Neutrophil (primary cell): ENCODE results near the gene LRMDA.

ENCODE experiments used
- H3K27ac ChIP-seq: fragments of 200-600 bp; sonication (generic); 2 replicates; pipeline ENCODE4 v1.5.1; 2016; ENCODE audit warnings: mild to moderate bottlenecking, moderate library complexity
- H3K27me3 ChIP-seq: fragments of 200-600 bp; sonication (generic); 2 replicates; pipeline ENCODE4 v1.6.0; 2016; ENCODE audit warnings: mild to moderate bottlenecking
- H3K36me3 ChIP-seq: fragments of 200-600 bp; sonication (generic); 2 replicates; pipeline ENCODE4 v1.5.1; 2017
- H3K4me1 ChIP-seq, 2 experiments: fragments of 200-600 bp in 1 of 2; sonication (generic) in 1 of 2; 1 replicate in 1 of 2; 2 replicates in 1 of 2; pipeline versions ENCODE4 v1.5.1 to v1.6.1; 2013 to 2016; ENCODE audit warnings: low read depth in 1 of 2, low read length in 1 of 2, mild to moderate bottlenecking in 1 of 2, moderate library complexity in 1 of 2; ENCODE audit not compliant: control insufficient read depth in 1 of 2, insufficient read depth in 1 of 2
- H3K4me3 ChIP-seq, 2 experiments: fragments of 200-600 bp in 1 of 2; sonication (generic) in 1 of 2; 1 replicate in 1 of 2; 2 replicates in 1 of 2; pipeline ENCODE4 v1.5.1; 2013 to 2016; ENCODE audit warnings: low read depth in 1 of 2, low read length in 1 of 2, mild to moderate bottlenecking in 1 of 2, moderate library complexity in 1 of 2
- H3K9me3 ChIP-seq: fragments of 200-600 bp; sonication (generic); 2 replicates; pipeline ENCODE4 v1.5.1; 2016
- CTCF ChIP-seq: fragments of 200-600 bp; sonication (generic); IDR thresholded peaks from 2 replicates; pipeline ENCODE4 v1.5.1; 2016; ENCODE audit warnings: antibody characterized with exemption

Gene LRMDA

GRCh38 chr10:75553550-75553949, 122.1 kb downstream of the LRMDA start:
- no peak for TF ChIP-seq CTCF
- no peaks in the 10 kb centered on the region for H3K9me3 ChIP-seq
- no peak overlapping the region for H3K4me3 ChIP-seq
- no peaks in the 10 kb centered on the region for H3K36me3 ChIP-seq
- no peak overlapping the region for H3K27ac ChIP-seq
- peaks cover 6 to 8% of the 10 kb centered on the region in 2 experiments for H3K4me1 ChIP-seq
- H3K27me3 ChIP-seq: no peaks in the 10 kb centered on the region

GRCh38 chr10:75555323-75555722, 123.9 kb downstream of the LRMDA start:
- Histone ChIP-seq H3K4me1 (peaks cover 6 to 8% of the 10 kb centered on the region in 2 experiments), H3K9me3 (no peaks in the 10 kb centered on the region), H3K36me3 (no peaks in the 10 kb centered on the region), H3K27ac (no peak overlapping the region), H3K27me3 (no peaks in the 10 kb centered on the region), H3K4me3 (no peak overlapping the region)
- no peak for TF ChIP-seq CTCF

- H3K4me1 ChIP-seq: peaks cover 6 to 8% of the 10 kb centered on the region in 2 experiments
- H3K9me3 ChIP-seq: no peaks in the 10 kb centered on the region
- TF ChIP-seq CTCF: no peak
- H3K27ac ChIP-seq: no peak overlapping the region
- no peaks in the 10 kb centered on the region for H3K36me3 ChIP-seq
- H3K4me3 ChIP-seq: no peak overlapping the region
- H3K27me3 ChIP-seq: no peaks in the 10 kb centered on the region
These were observed 124.9 kb downstream of the LRMDA start for GRCh38 chr10:75556320-75556719.

- TF ChIP-seq CTCF: no peak
These were observed 134.1 kb downstream of the LRMDA start for GRCh38 chr10:75565286-75566251.

GRCh38 chr10:75568450-75569130, 137.2 kb downstream of the LRMDA start:
- no peak for TF ChIP-seq CTCF
- H3K9me3 ChIP-seq: peaks cover 11% of the 10 kb centered on the region
- H3K36me3 ChIP-seq: no peaks in the 10 kb centered on the region
- H3K27ac ChIP-seq: no peak overlapping the region
- H3K27me3 ChIP-seq: no peaks in the 10 kb centered on the region
- no peaks in the 10 kb centered on the region for H3K4me1 ChIP-seq
- H3K4me3 ChIP-seq: no peak overlapping the region

More at GRCh38 chr10:75565286-75566251, 134.1 kb downstream of the LRMDA start:
- Histone ChIP-seq H3K27me3 (no peaks in the 10 kb centered on the region), H3K27ac (no peak overlapping the region), H3K4me3 (no peak overlapping the region), H3K4me1 (no peaks in the 10 kb centered on the region), H3K9me3 (peaks cover 3% of the 10 kb centered on the region), H3K36me3 (no peaks in the 10 kb centered on the region)
